ENCODE measurements around the gene TMEM212. TPM values are rescaled to one million over a fixed set of nuclear protein-coding genes. Genes with fewer than 3 reads are reported as not detected.

The TMEM212 gene
- total and polyA plus RNA-seq, 9 of the 15 experiments (the other 6 are each of a cell fraction or from before 2014, with no cell fraction given) = not detected

GRCh38 chr3:171806200-171807128 lies 36.7 kb upstream of the TMEM212 start (continued):
- TF ChIP-seq ZBTB40 (IDR thresholded peaks at IDR 0.05) = 0 out of 2 replicates have a peak, but pooled peaks have one; percentile 13
- TF ChIP-seq ZBTB40 (CRISPR knock-in tag; IDR thresholded peaks at IDR 0.05) = no peak
- no peak for TF ChIP-seq ZNF263 (CRISPR knock-in tag; IDR thresholded peaks at IDR 0.05; ENCODE audit: borderline replicate concordance)
- TF ChIP-seq ZNF696 (CRISPR knock-in tag; conservative IDR thresholded peaks at IDR 0.05) = no peak
- no peak for TF ChIP-seq TAF1 (IDR thresholded peaks at IDR 0.05; ENCODE audit: control insufficient read depth, extremely low read depth, insufficient read depth, low read length, severe bottlenecking)
- TF ChIP-seq, protein P1, sequence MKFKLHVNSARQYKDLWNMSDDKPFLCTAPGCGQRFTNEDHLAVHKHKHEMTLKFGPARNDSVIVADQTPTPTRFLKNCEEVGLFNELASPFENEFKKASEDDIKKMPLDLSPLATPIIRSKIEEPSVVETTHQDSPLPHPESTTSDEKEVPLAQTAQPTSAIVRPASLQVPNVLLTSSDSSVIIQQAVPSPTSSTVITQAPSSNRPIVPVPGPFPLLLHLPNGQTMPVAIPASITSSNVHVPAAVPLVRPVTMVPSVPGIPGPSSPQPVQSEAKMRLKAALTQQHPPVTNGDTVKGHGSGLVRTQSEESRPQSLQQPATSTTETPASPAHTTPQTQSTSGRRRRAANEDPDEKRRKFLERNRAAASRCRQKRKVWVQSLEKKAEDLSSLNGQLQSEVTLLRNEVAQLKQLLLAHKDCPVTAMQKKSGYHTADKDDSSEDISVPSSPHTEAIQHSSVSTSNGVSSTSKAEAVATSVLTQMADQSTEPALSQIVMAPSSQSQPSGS (CRISPR knock-in tag; IDR thresholded peaks at IDR 0.05) = no peak
- no peak for TF ChIP-seq ZC3H4 (CRISPR knock-in tag; IDR thresholded peaks at IDR 0.05; ENCODE audit: borderline replicate concordance)
- TF ChIP-seq SIRT6 (IDR thresholded peaks at IDR 0.05; ENCODE audit: low read depth, low read length) = no peak
- no peak for TF ChIP-seq NR2C2 (CRISPR knock-in tag; IDR thresholded peaks at IDR 0.05)
- peak; percentile 31; the same call in 1 of the 2 replicates for TF ChIP-seq NR2C2 (tag; IDR thresholded peaks at IDR 0.05)
- TF ChIP-seq ZNF121 (CRISPR knock-in tag; conservative IDR thresholded peaks at IDR 0.05) = no peak
- no peak for TF ChIP-seq PHF20 (IDR thresholded peaks at IDR 0.05; ENCODE audit: partially characterized antibody)
- no peak for TF ChIP-seq ZNF253 (CRISPR knock-in tag; conservative IDR thresholded peaks at IDR 0.05)
- no peak for TF ChIP-seq MCM7 (IDR thresholded peaks at IDR 0.05)
- TF ChIP-seq ZNF551 (CRISPR knock-in tag; IDR thresholded peaks at IDR 0.05) = no peak
- no peak for TF ChIP-seq ZNF408 (CRISPR knock-in tag; IDR thresholded peaks at IDR 0.05; ENCODE audit: low read depth)
